GM19193 (cell line): Measurements from ENCODE around the gene ZNF277.

Source experiments
- POLR2A ChIP-seq: IDR thresholded peaks from 4 replicates; pipeline ENCODE4 v1.6.1; 2011; ENCODE audit not compliant: insufficient read depth, insufficient read length; ENCODE audit errors: extremely low read depth

ZNF277 gene

GRCh38 chr7:112279042-112279441, 72.5 kb downstream of the ZNF277 start:
- TF ChIP-seq POLR2A = no peak

GRCh38 chr7:112280267-112280666, 73.8 kb downstream of the ZNF277 start:
- no peak for TF ChIP-seq POLR2A

DNA sequence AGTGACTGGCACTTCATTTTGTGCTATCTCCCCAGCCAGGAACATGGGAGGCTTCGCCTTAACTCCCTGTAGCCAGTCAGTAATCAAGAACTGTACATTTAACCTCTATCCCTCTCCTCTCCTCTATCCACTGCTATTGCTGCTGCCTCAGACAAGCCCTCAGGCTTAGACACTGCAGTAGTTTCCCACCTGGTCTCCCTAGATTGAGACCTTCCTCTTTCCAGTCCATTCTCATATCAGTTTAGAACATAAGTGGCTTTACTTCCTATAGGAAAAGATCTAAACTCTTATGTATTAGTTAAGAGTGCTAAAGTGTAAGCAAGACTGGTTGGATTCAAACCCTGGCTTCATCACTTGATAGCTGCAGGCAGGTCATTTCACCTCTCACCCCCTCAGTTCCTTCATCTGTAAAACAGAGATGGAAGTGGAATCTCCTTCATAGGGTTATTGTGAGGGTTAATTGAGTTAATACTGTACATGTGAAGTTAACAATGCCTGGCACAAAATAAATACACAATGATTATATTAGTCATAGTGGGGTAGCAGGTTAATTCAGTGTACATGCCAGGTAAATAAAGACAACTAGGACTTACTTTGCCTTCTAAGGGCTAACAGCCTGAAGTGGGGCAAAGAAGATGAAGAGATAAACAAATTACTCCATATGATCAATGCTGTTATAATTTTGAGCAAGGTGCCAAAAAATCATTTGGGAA, 76.1 kb downstream of the ZNF277 start:
- TF ChIP-seq POLR2A = no peak

- TF ChIP-seq POLR2A = no peak
Observed at GRCh38 chr7:112283382-112283910, 77.0 kb downstream of the ZNF277 start.

- no peak for TF ChIP-seq POLR2A
Observed at GRCh38 chr7:112286250-112287086, 80.0 kb downstream of the ZNF277 start.

DNA sequence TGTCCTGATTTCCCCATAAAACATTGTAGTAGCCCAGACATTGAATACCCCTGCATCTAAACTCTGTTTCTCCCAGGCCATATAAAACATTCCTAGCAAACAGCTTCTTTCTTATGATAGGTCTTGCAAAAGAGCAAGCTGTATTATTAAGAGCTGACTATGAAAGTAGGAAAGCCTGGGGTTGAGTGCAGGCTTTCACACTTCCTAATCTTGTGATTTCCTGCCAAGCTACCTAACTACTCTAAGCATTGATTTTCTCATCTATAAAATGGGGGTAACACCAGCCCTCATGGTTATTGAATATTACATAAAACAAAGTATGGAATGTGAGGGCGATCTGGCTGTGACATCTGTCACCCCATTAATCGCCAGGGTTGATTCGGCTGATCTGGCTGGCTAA, 81.8 kb downstream of the ZNF277 start:
- no peak for TF ChIP-seq POLR2A

- no peak for TF ChIP-seq POLR2A
Observed at GRCh38 chr7:112290065-112290464, 83.6 kb downstream of the ZNF277 start.

- TF ChIP-seq POLR2A = no peak
Observed at GRCh38 chr7:112292162-112292561, 85.7 kb downstream of the ZNF277 start.

GRCh38 chr7:112293416-112293815, 86.9 kb downstream of the ZNF277 start:
- no peak for TF ChIP-seq POLR2A

GRCh38 chr7:112296432-112296831, 89.9 kb downstream of the ZNF277 start:
- TF ChIP-seq POLR2A = no peak

DNA sequence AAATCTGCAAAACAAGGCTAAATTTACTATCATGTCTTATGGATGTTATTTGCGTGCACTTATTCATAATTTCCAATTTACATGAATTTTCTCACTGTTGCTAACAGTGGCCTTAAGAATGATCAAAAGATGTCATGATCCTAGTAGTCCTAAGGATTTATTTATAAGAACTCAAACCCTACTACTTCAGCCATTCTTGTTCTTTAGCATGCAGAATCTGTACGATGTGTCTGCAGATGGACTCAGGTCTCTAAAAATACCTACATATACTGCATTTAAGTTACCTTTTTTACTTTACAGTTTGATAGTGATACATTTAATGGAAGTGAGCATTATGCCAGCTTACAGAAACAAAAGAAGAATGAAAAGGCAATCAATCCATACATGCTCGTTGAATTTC, 91.2 kb downstream of the ZNF277 start:
- TF ChIP-seq POLR2A = no peak

- no peak for TF ChIP-seq POLR2A
Observed at GRCh38 chr7:112298543-112299100, 92.1 kb downstream of the ZNF277 start.

DNA sequence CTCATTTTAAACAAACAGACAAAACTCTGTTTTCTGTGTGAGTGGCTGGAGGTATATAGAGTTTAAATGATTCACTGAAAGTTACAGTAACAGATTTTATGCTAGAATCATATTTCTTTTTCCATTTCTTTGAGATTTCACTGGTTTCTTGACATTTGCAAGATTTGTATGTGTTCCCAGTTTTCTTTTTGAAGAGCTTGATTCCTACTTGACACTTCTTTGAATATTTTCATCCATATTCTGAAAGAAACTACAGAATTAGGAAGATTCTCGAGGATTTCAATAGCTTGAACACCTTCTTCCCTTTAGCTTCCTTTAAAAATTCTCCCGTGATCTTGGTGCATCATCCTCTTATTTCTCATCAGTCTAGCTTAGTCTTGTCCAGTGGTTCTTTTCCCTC, 93.6 kb downstream of the ZNF277 start:
- TF ChIP-seq POLR2A = no peak

GRCh38 chr7:112300831-112301407, 94.4 kb downstream of the ZNF277 start:
- TF ChIP-seq POLR2A = no peak

DNA sequence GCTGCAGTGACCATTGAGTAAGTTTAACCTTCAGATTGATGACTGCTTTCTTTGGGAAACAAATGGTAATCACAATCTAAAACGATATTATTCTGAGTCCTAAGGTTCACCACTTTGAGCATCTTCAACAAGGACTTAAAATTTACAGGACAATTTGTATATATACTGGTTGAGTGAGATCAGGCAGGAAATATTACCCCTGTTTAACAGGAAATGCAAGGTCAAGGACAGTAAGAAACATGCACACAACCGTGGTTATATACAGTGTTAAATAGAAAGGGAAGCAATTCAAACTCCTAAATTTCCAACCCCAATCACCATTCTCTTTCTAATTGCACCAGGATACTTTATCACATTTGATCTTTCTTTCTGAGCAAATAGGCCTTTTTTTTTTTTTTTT, 96.1 kb downstream of the ZNF277 start:
- TF ChIP-seq POLR2A = no peak
